Measurements from ENCODE around the gene TRIM47. TPM values are rescaled to one million over a fixed set of nuclear protein-coding genes. Genes with fewer than 3 reads are reported as not detected.

TRIM47 gene
- total and polyA plus RNA-seq, 2 experiments from 2014 or later: 7.2 to 9.9 TPM

- peaks cover 6% of the 10 kb centered on the region for H3K4me1 ChIP-seq (ENCODE audit: insufficient read depth)
- no peaks in the 10 kb centered on the region for H3K9me3 Mint-ChIP-seq
- peaks cover 20% of the 10 kb centered on the region for H3K79me2 ChIP-seq (replicated peaks; ENCODE audit: insufficient read depth)
- H3K9me2 ChIP-seq (ENCODE audit: insufficient read depth): no peaks in the 10 kb centered on the region
- H3K27me3 Mint-ChIP-seq (ENCODE audit: insufficient read depth, low read depth, poor library complexity): peaks cover 7% of the 10 kb centered on the region
- no peak for TF ChIP-seq EZH2phosphoT487 (IDR thresholded peaks at IDR 0.05; ENCODE audit: unreplicated experiment)
- no peak for TF ChIP-seq POLR2AphosphoS5 (IDR thresholded peaks at IDR 0.05; ENCODE audit: low read depth)
- TF ChIP-seq ZNF331 (CRISPR knock-in tag; IDR thresholded peaks at IDR 0.05; ENCODE audit: low read depth): no peak
- TF ChIP-seq, protein P1, sequence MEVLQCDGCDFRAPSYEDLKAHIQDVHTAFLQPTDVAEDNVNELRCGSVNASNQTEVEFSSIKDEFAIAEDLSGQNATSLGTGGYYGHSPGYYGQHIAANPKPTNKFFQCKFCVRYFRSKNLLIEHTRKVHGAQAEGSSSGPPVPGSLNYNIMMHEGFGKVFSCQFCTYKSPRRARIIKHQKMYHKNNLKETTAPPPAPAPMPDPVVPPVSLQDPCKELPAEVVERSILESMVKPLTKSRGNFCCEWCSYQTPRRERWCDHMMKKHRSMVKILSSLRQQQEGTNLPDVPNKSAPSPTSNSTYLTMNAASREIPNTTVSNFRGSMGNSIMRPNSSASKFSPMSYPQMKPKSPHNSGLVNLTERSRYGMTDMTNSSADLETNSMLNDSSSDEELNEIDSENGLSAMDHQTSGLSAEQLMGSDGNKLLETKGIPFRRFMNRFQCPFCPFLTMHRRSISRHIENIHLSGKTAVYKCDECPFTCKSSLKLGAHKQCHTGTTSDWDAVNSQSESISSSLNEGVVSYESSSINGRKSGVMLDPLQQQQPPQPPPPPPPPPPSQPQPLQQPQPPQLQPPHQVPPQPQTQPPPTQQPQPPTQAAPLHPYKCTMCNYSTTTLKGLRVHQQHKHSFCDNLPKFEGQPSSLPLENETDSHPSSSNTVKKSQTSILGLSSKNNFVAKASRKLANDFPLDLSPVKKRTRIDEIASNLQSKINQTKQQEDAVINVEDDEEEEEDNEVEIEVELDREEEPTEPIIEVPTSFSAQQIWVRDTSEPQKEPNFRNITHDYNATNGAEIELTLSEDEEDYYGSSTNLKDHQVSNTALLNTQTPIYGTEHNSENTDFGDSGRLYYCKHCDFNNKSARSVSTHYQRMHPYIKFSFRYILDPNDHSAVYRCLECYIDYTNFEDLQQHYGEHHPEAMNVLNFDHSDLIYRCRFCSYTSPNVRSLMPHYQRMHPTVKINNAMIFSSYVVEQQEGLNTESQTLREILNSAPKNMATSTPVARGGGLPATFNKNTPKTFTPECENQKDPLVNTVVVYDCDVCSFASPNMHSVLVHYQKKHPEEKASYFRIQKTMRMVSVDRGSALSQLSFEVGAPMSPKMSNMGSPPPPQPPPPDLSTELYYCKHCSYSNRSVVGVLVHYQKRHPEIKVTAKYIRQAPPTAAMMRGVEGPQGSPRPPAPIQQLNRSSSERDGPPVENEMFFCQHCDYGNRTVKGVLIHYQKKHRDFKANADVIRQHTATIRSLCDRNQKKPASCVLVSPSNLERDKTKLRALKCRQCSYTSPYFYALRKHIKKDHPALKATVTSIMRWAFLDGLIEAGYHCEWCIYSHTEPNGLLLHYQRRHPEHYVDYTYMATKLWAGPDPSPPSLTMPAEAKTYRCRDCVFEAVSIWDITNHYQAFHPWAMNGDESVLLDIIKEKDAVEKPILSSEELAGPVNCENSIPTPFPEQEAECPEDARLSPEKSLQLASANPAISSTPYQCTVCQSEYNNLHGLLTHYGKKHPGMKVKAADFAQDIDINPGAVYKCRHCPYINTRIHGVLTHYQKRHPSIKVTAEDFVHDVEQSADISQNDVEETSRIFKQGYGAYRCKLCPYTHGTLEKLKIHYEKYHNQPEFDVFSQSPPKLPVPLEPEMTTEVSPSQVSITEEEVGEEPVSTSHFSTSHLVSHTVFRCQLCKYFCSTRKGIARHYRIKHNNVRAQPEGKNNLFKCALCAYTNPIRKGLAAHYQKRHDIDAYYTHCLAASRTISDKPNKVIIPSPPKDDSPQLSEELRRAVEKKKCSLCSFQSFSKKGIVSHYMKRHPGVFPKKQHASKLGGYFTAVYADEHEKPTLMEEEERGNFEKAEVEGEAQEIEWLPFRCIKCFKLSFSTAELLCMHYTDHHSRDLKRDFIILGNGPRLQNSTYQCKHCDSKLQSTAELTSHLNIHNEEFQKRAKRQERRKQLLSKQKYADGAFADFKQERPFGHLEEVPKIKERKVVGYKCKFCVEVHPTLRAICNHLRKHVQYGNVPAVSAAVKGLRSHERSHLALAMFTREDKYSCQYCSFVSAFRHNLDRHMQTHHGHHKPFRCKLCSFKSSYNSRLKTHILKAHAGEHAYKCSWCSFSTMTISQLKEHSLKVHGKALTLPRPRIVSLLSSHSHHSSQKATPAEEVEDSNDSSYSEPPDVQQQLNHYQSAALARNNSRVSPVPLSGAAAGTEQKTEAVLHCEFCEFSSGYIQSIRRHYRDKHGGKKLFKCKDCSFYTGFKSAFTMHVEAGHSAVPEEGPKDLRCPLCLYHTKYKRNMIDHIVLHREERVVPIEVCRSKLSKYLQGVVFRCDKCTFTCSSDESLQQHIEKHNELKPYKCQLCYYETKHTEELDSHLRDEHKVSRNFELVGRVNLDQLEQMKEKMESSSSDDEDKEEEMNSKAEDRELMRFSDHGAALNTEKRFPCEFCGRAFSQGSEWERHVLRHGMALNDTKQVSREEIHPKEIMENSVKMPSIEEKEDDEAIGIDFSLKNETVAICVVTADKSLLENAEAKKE (CRISPR knock-in tag; IDR thresholded peaks at IDR 0.05): no peak
- no peak for TF ChIP-seq STAT1 (IDR thresholded peaks at IDR 0.05; ENCODE audit: unreplicated experiment)
- no peak for TF ChIP-seq ZNF114 (CRISPR knock-in tag; IDR thresholded peaks at IDR 0.05)
- TF ChIP-seq NANOG (IDR thresholded peaks at IDR 0.05; ENCODE audit: borderline replicate concordance): no peak
- no peak for TF ChIP-seq EZH2 (IDR thresholded peaks at IDR 0.05; ENCODE audit: low read depth, unreplicated experiment)
- TF ChIP-seq CTCF (conservative IDR thresholded peaks at IDR 0.05; ENCODE audit: low read depth in 2 of 2): no peak
- TF ChIP-seq, protein P2, sequence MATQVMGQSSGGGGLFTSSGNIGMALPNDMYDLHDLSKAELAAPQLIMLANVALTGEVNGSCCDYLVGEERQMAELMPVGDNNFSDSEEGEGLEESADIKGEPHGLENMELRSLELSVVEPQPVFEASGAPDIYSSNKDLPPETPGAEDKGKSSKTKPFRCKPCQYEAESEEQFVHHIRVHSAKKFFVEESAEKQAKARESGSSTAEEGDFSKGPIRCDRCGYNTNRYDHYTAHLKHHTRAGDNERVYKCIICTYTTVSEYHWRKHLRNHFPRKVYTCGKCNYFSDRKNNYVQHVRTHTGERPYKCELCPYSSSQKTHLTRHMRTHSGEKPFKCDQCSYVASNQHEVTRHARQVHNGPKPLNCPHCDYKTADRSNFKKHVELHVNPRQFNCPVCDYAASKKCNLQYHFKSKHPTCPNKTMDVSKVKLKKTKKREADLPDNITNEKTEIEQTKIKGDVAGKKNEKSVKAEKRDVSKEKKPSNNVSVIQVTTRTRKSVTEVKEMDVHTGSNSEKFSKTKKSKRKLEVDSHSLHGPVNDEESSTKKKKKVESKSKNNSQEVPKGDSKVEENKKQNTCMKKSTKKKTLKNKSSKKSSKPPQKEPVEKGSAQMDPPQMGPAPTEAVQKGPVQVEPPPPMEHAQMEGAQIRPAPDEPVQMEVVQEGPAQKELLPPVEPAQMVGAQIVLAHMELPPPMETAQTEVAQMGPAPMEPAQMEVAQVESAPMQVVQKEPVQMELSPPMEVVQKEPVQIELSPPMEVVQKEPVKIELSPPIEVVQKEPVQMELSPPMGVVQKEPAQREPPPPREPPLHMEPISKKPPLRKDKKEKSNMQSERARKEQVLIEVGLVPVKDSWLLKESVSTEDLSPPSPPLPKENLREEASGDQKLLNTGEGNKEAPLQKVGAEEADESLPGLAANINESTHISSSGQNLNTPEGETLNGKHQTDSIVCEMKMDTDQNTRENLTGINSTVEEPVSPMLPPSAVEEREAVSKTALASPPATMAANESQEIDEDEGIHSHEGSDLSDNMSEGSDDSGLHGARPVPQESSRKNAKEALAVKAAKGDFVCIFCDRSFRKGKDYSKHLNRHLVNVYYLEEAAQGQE (IDR thresholded peaks at IDR 0.05; ENCODE audit: unreplicated experiment): no peak
- no peak for TF ChIP-seq CREB1 (CRISPR knock-in tag; IDR thresholded peaks at IDR 0.05; ENCODE audit: low read depth)
- TF ChIP-seq JUNB (IDR thresholded peaks at IDR 0.05; ENCODE audit: unreplicated experiment): no peak
- TF ChIP-seq, protein P3, sequence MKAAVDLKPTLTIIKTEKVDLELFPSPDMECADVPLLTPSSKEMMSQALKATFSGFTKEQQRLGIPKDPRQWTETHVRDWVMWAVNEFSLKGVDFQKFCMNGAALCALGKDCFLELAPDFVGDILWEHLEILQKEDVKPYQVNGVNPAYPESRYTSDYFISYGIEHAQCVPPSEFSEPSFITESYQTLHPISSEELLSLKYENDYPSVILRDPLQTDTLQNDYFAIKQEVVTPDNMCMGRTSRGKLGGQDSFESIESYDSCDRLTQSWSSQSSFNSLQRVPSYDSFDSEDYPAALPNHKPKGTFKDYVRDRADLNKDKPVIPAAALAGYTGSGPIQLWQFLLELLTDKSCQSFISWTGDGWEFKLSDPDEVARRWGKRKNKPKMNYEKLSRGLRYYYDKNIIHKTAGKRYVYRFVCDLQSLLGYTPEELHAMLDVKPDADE (IDR thresholded peaks at IDR 0.05): no peak
- no peak for DNase-seq (ENCODE audit: low spot score)
- peaks cover 49% of the 10 kb centered on the region for H3K36me3 Mint-ChIP-seq (ENCODE audit: low read depth)
- no peak for ATAC-seq
- H3K4me3 ChIP-seq: no peak overlapping the region
- no peak overlapping the region for H3K4me3 Mint-ChIP-seq
- H3K27ac ChIP-seq (ENCODE audit: low read depth): no peak overlapping the region
- H3K4me2 ChIP-seq: no peak overlapping the region
- peaks cover 11% of the 10 kb centered on the region for H3K4me1 Mint-ChIP-seq
- H3K27ac Mint-ChIP-seq: no peak overlapping the region
- H3K36me3 ChIP-seq (ENCODE audit: insufficient read depth): peaks cover 15% of the 10 kb centered on the region; the same call in 1 of the 2 replicates
- H2AFZ ChIP-seq: no peak overlapping the region
- H4K20me1 ChIP-seq (replicated peaks; ENCODE audit: insufficient read depth): 0 out of 2 replicates have a peak, but pooled peaks cover 10% of the 10 kb centered on the region
- H3F3A ChIP-seq (replicated peaks; ENCODE audit: low read depth): peaks cover 13% of the 10 kb centered on the region
- H3K27me3 ChIP-seq (ENCODE audit: insufficient read depth): no peaks in the 10 kb centered on the region
Observed at GRCh38 chr17:75850928-75851692, 27.3 kb downstream of the TRIM47 start.

Data from GM23338 (cell line).